SK-N-MC (cell line): Measurements from ENCODE around the gene ZMIZ2.
"Not testable (repeated sequence)": the region's sequence is repeated elsewhere in the genome, so short reads cannot be mapped to it uniquely, and the experiment has no call there.

Experiments used
- DNase-seq: peaks from one replicate; pipeline ENCODE4 v3.0.0-alpha.2; 2011; ENCODE audit warnings: low read depth, low spot score
- H3K27ac ChIP-seq: fragments of 200-600 bp; sonication (generic); 2 replicates; pipeline ENCODE4 v1.5.1; 2016; ENCODE audit warnings: mixed run types
- H3K36me3 ChIP-seq: fragments of 200-600 bp; sonication (generic); 2 replicates; pipeline ENCODE4 v1.6.1; 2017; ENCODE audit warnings: antibody characterized with exemption, low read length, mixed read lengths; ENCODE audit not compliant: insufficient read depth
- H3K4me3 ChIP-seq: fragments of 200-600 bp; sonication (generic); 2 replicates; pipeline ENCODE4 v1.5.1; 2016
- H3K9ac ChIP-seq: fragments of 200-600 bp; sonication (generic); 2 replicates; pipeline ENCODE4 v1.8.0; 2017; ENCODE audit warnings: mixed run types, mixed read lengths; ENCODE audit not compliant: insufficient read length
- H3K9me3 ChIP-seq: fragments of 200-600 bp; sonication (generic); 2 replicates; pipeline ENCODE4 v1.6.1; 2017; ENCODE audit warnings: low read depth, mild to moderate bottlenecking, antibody characterized with exemption, low read length, moderate library complexity, mixed read lengths
- EZH2 ChIP-seq: fragments of 200-600 bp; sonication (generic); IDR thresholded peaks from one replicate; pipeline ENCODE4 v1.6.1; 2017; ENCODE audit warnings: antibody characterized with exemption
- FOXP2 ChIP-seq: optimal IDR thresholded peaks from 2 replicates; pipeline ENCODE3; 2011; ENCODE audit warnings: mild to moderate bottlenecking, moderate library complexity; ENCODE audit not compliant: insufficient read depth; ENCODE audit errors: extremely low read length, control extremely low read depth
- POLR2AphosphoS5 ChIP-seq: IDR thresholded peaks from 2 replicates; pipeline ENCODE4 v1.6.1; 2012; ENCODE audit warnings: mild to moderate bottlenecking, low read depth, low read length, borderline replicate concordance

The ZMIZ2 gene, protein sequence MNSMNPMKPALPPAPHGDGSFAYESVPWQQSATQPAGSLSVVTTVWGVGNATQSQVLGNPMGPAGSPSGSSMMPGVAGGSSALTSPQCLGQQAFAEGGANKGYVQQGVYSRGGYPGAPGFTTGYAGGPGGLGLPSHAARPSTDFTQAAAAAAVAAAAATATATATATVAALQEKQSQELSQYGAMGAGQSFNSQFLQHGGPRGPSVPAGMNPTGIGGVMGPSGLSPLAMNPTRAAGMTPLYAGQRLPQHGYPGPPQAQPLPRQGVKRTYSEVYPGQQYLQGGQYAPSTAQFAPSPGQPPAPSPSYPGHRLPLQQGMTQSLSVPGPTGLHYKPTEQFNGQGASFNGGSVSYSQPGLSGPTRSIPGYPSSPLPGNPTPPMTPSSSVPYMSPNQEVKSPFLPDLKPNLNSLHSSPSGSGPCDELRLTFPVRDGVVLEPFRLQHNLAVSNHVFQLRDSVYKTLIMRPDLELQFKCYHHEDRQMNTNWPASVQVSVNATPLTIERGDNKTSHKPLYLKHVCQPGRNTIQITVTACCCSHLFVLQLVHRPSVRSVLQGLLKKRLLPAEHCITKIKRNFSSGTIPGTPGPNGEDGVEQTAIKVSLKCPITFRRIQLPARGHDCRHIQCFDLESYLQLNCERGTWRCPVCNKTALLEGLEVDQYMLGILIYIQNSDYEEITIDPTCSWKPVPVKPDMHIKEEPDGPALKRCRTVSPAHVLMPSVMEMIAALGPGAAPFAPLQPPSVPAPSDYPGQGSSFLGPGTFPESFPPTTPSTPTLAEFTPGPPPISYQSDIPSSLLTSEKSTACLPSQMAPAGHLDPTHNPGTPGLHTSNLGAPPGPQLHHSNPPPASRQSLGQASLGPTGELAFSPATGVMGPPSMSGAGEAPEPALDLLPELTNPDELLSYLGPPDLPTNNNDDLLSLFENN

DNA sequence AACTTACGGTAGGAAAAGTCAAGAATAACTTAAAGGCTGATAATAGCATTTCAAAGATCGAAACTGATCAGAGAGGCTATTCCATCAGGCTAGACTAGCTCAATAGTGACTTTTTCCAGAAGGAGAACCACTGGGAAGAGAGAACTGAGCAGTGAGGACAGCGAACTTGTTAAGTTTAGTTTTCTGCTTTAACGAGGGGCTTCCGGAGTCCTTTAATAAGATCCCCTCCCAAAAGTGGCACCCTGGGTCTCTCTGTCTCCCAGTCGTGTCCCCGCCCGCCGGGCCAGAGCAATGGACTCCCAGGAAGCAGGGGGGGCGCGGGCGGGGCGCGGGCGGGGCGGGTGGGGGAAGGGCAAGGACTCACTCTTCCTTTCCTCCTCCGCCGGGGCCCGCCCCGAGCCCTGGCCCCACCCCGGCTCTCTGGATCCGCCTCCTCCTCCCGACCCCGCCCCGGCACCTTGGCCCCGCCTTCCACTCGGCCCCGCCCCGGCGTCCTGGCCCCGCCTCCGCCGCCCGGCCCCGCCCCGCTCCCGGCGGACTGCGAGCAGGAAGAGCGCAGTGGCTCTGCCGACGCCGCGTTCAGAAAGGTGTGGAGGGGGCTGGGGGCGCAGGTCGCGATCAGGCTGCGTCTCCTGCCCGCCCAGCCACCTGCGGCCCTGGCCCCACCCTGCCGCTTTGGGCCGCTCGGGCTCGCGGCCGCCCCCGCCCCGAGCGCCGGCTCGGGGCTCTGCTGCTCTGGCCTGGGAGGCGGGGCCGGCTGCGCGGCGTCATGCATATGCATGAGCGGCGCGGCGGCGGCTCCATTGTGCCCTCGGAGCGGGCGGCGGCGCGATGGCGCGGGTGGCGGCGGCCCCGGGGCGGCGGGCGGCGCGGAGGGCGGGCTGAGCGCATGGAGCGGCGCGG is at the start of gene ZMIZ2:
ZMIZ2 (plus strand) TSS at position 803 of the 903 bp plus-strand sequence. CDS start 7,403 bp downstream, outside the sequence.
- TF ChIP-seq EZH2 (no peak), POLR2AphosphoS5 (peak; percentile 70), FOXP2 (no peak)
- H3K27ac ChIP-seq: peak within 1 kb of the TSS; percentile 95
- DNase-seq: peak; percentile 47
- peaks cover 14% of the 10 kb centered on the region for H3K36me3 ChIP-seq
- peak within 1 kb of the TSS; percentile 91 for H3K4me3 ChIP-seq
- H3K9me3 ChIP-seq: no peaks in the 10 kb centered on the region
- H3K9ac ChIP-seq: peak within 1 kb of the TSS; percentile 80

DNA sequence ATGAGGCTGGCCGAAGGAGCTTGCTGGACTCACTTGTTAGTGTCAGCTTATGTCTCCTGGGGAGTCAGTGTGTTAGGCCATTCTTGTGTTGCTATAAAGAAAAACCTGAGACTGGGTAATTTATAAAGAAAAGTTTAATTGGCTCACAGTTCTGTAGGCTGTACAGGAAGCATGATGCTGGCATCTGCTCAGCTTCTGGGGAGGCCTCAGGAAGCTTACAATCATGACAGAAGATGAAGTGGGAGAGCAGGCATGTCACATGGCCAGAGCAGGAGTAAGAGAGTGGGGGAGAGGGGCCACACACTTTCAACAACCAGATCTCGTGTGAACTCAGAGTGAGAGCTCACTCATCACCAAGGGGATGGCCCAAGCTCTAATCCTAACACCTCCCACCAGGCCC is 49.0 kb upstream of the ZMIZ2 start:
- H3K36me3 ChIP-seq: peaks cover 67% of the 10 kb centered on the region
- H3K4me3 ChIP-seq, DNase-seq, H3K9me3 ChIP-seq, H3K27ac ChIP-seq, H3K9ac ChIP-seq: not testable (repeated sequence)

DNA sequence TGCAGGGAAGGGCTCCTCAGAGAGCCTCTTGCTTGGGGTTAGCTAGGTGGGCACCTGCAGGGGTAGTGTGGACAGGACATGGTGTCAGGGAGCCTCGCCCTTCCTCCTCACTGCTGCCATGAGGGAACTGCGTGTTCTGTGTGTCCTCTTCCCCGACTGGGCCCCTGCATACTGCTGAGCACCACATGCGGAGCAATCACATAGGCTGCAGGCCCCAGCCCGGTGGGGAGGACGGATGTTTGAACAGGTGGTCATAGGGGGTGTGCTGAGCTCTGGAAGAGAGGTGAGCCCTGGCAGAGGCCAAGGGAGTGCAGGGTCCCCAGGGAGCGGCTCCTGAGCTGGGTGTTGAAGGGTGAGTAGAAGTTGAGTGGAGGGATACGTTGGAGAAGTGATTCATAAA is 48.3 kb upstream of the ZMIZ2 start:
- Histone ChIP-seq H3K9me3 (no peaks in the 10 kb centered on the region), H3K36me3 (peaks cover 67% of the 10 kb centered on the region), H3K4me3 (no peak overlapping the region), H3K27ac (no peak overlapping the region), H3K9ac (no peak overlapping the region)
- no peak for DNase-seq
- TF ChIP-seq POLR2AphosphoS5 (no peak), FOXP2 (no peak), EZH2 (no peak)

DNA sequence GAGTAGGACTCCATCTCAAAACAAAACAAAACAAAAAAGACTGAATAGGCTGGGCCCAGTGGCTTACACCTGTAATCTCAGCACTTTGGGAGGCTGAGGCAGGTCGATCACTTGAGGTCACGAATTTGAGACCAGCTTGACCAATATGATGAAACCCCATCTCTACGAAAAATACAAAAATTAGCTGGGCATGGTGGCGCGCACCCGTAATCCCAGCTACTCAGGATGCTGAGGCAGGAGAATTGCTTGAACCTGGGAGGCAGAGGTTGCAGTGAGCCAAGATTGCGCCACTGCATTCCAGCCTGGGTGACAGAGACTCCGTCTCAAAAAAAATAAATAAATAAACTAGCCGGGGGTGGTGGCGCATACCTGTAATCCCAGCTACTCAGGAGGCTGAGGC is 45.3 kb upstream of the ZMIZ2 start:
- not testable (repeated sequence) for H3K9me3 ChIP-seq, H3K9ac ChIP-seq, H3K4me3 ChIP-seq, DNase-seq, H3K27ac ChIP-seq
- H3K36me3 ChIP-seq: peaks cover 53% of the 10 kb centered on the region

DNA sequence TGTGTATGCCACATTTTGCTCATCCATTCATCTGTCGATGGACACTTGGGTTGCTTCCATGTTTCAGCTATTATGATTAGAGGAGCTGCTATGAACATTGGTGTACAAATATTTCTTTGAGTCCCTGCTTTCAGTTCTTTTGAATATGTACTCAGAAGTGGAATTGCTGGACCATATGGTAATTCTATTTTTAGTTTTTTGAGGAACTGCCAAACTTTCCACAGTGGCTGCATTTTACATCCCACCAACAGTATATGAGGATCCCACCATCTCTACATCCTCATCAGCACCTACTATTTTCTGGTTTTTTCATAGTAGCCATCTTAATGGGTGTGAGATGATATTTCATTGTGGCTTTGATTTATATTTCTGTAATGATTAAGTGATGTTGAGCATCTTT is 44.7 kb upstream of the ZMIZ2 start:
- Histone ChIP-seq H3K9ac (no peak overlapping the region), H3K9me3 (no peaks in the 10 kb centered on the region), H3K27ac (no peak overlapping the region), H3K4me3 (no peak overlapping the region), H3K36me3 (peaks cover 55% of the 10 kb centered on the region; the same call in 1 of the 2 replicates)
- DNase-seq: no peak
- TF ChIP-seq FOXP2 (no peak), EZH2 (no peak), POLR2AphosphoS5 (no peak)

DNA sequence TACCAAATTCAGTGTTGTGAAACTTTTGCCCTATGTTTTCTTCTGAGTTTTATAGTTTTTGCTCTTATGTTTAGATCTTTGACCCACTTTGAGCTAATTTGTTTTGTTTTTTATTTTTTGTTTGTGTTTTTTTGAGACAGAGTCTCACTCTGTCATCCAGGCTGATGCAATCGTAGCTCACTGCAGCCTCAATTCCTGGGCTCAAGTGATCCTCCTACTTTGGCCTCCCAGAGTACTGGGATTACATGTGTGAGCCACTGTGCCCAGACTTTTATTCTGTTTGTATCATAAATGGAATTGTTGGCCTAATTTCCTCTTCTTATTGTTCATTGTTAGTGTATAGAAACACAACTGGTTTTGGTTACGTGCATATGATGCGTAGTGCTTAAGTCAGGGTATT is 43.2 kb upstream of the ZMIZ2 start:
- H3K9ac ChIP-seq: no peak overlapping the region
- H3K4me3 ChIP-seq: no peak overlapping the region
- H3K27ac ChIP-seq: no peak overlapping the region
- TF ChIP-seq FOXP2 (no peak), EZH2 (no peak), POLR2AphosphoS5 (no peak)
- no peaks in the 10 kb centered on the region for H3K9me3 ChIP-seq
- DNase-seq: no peak
- H3K36me3 ChIP-seq: peaks cover 41% of the 10 kb centered on the region; the same call in 1 of the 2 replicates

DNA sequence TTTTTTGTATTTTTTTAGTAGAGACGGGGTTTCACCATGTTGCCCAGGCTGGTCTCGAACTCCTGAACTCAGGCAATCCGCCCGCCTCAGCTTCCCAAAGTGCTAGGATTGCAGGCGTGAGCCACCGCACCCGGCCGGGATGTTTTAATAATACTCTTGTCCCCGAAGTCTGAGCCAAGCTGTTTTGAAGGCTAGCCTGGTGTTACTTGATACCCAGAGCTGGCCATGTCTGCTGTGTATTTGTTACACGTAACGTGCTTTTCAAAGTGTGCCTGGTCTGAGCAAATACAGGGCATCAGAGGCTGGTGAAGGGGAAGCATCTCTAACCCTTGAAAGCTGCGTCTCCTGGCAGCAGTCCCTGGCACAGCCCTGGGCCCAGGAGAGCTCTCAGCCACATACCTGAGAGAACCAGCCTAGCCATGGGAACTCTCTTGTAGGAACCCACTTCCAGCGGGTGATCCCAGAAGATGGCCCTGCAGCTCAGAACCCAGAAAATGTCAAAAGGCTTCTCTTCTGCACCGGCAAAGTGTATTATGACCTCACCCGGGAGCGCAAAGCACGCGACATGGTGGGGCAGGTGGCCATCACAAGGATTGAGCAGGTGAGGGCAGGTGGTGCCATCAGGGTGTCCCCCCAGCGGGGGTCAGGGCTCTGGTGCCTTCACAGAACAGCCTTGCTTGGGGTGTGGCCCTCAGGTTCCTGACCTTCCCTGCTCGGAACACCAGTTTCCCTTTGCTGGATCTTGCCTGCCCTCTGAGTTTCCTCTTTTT is 41.7 kb upstream of the ZMIZ2 start:
- Histone ChIP-seq H3K9me3 (no peaks in the 10 kb centered on the region), H3K27ac (no peak overlapping the region), H3K36me3 (peaks cover 31% of the 10 kb centered on the region; the same call in 1 of the 2 replicates), H3K9ac (no peak overlapping the region), H3K4me3 (no peak overlapping the region)
- TF ChIP-seq POLR2AphosphoS5 (no peak), EZH2 (no peak), FOXP2 (no peak)
- no peak for DNase-seq
